Skeletal muscle cell (primary cell): ENCODE results near the gene MYO15B.

Experiments
- DNase-seq: peaks from one replicate; pipeline ENCODE4 v3.0.0-alpha.2; 2010; ENCODE audit warnings: low read depth
- H3K4me3 ChIP-seq: 2 replicates; pipeline ENCODE4 v1.5.1; 2011; ENCODE audit warnings: low read depth, mild to moderate bottlenecking, control low read depth, low read length, moderate library complexity

MYO15B gene

GRCh38 chr17:75587675-75588595, at the start of gene MYO15B:
Gene MYO15B, plus strand, starts transcription at chr17:75587800. Its CDS starts 258 bp downstream, at chr17:75588058.
- DNase-seq = no peak
- H3K4me3 ChIP-seq = peak within 1 kb of the TSS; percentile 50

- no peak overlapping the region for H3K4me3 ChIP-seq
- DNase-seq = no peak
These were observed 47.5 kb upstream of the MYO15B start for GRCh38 chr17:75539967-75540729.

DNA sequence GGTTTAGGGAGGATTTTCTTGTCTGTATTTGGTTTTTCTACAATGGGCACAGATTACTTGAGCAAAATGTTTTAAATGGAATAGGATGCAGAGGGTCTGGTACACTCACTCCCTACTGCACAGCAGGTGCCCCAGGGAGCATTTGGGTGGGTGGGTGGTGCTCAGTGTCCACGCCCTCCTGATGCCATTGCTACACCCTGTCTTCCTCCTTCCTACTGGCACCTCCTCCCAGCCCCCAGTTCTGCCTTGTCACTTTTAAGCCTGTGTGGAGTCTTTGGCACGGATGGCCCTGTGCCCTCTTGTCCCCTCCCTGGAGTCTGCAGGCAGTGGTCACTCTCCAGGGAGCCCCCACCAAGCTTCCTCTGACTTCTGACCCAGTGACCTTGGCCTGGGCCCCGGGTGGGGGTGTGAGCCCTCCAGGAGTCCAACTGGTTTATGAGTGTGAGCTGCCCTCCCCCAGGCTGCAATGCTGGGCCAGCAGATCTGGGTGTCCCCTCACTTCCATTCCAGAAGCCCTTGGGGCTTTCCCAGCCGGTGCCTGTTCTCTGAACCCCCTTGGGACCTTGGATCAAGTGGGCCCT, 46.6 kb upstream of the MYO15B start:
- no peak for DNase-seq

GRCh38 chr17:75542229-75542628, 45.4 kb upstream of the MYO15B start:
- H3K4me3 ChIP-seq = no peak overlapping the region
- DNase-seq = no peak

More for the DNA sequence above, 46.6 kb upstream of the MYO15B start:
- no peak overlapping the region for H3K4me3 ChIP-seq

DNA sequence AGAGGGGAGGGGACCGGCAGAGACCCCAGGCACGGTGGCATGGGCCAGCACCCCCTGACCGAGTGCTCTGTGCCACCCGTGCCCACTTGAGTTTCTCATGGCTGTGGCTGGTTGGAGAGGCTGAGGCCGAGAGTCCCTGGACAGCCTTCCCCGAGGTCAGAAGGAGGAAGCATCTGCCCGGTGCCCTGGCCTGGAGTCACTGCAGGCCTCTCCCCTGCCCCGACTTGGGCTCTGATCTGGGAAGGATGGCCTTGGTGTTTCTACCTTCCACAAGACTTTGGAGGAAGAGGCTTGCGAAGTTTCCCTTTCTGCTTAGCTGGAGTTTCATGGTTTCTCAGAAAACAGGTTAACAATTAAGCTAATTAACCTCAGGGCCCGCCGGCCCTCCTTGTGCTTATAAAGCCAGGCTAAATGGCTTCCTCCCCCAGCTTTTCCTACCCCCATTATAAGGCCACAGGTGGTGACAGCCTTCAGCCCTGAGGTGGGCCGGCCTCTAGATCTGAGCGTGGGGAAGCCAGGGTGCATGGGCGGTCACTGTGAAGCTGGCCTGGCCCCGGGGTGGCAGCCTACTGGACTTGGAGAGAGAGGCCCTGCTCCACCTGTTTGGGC, 44.8 kb upstream of the MYO15B start:
- no peak overlapping the region for H3K4me3 ChIP-seq
- no peak for DNase-seq

- DNase-seq = no peak
- no peak overlapping the region for H3K4me3 ChIP-seq
These were observed 43.4 kb upstream of the MYO15B start for GRCh38 chr17:75544250-75544649.

DNA sequence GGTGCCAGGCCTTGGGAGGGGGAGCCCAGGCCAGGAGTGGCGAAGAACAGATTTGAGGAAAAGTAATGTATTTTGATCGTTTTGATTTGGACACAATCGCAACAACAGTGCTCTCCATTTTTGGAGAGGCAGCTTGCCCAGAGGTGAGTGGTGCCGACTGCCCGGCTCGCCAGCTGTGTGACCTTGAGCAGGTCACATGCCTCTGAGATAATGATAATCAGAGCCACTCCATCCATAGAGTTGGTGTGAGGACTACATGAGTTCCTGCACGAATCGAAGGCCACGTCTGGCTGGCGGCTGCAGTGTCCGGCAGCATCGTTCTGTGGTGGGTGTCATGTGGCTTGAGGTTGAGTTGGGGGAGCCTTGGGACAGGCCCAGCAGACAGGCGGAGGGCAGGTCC, 41.4 kb upstream of the MYO15B start:
- H3K4me3 ChIP-seq = no peak overlapping the region
- DNase-seq = no peak

DNA sequence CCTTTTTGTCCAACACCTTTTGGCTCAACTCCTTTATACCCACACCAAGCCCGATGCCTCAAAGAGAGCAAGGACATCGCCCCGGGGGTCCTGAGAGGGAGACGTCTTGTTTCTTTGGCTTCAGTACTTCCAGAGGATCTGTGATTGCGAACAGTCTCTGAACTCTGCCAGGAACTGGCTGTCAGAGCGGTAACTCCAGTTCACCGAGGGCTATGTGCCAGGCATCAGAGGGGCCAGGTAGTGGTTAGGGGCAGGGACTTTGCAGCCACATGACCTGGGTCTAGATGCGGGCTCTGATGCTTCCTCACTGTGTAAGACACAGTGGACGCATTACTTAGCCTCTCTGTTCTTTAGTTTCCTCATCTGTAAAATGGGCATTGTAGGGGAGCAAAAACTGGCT, 40.5 kb upstream of the MYO15B start:
- no peak overlapping the region for H3K4me3 ChIP-seq

DNA sequence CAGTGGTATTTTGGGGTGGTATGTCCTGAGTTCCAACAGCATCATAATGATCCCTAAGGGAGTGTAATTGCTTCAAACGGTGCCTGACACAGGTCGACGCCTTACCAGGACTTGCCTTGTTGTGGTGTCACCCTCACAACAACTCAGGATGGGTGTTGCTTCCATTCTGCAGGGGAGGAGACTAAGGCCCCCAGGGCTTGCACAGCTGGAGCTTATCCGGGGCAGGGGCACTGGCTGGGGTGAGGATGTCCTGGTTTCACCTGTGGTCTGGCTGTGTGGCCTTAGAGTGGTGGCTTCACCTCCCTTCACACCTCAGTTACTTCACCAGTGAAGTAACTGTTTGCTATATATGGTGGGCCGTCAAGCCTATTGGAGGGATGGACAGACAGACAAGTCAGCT, 38.8 kb upstream of the MYO15B start:
- no peak overlapping the region for H3K4me3 ChIP-seq
- no peak for DNase-seq

More for the DNA sequence above, 40.5 kb upstream of the MYO15B start:
- no peak for DNase-seq

DNA sequence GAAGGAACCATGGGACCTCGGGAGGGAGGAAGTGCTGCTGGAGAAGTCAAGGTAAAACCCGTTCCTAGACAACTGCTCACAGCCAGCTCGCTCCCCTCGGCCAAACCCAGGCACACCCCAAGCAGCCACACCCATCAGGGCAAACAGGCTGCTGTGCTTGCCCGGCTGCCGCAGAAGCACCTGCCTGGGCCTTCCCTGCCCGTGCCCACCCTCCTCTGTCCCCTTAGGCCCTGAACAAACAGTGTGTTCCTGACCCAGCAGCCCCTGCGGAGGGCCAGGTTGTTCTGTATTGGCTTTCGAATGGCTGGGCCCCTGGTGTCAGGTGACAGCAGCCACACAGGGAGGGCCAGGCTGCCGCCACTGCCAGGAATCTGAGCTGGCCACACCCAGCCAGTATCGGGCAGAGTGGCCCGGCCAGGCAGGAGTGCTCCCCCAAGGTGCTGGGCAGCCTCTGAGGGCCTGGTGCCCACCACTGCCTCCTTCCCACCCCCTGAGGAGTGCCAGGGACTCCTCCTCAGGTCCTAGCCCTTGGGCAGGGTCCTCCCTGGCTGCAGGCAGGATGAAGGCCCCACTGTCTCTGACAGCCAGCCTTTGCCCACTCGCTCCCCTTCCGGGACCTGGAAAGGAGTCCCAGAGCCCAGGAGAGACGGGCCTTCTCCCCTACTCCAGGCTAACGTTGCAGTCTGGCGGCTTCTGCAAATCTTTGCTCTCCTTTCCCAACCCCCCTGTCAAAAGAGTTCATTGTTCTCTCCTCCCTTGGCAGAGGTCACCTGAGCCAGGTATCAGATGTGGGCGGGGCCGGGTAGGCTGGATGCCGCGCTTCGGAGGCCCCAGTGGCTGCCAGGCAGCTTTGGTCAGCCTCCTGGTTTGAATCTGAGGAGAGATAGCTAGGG, 38.1 kb upstream of the MYO15B start:
- no peak overlapping the region for H3K4me3 ChIP-seq
- DNase-seq = no peak

- no peak overlapping the region for H3K4me3 ChIP-seq
- no peak for DNase-seq
These were observed 37.5 kb upstream of the MYO15B start for GRCh38 chr17:75550139-75550465.

DNA sequence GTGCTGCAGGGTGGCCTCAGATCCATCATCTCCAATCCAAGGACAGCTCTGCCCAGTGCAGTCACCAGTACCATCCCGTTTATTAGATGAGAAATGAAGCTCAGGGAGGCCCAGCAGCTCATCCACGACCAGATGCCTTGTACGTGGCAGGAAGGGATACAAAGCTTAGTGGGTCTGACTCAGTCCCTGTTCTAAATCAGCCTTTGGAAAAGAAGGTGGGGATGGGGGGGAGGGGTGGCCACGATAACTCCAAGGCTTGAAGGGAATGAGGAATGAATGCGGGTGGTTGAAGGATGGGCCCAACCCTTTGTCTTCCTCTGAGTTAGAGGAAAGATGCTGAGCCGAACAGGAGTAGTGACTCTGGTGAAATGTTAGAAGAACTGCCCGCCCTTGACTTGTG, 36.3 kb upstream of the MYO15B start:
- no peak overlapping the region for H3K4me3 ChIP-seq
- no peak for DNase-seq

- no peak for DNase-seq
- H3K4me3 ChIP-seq = no peak overlapping the region
These were observed 34.9 kb upstream of the MYO15B start for GRCh38 chr17:75552425-75553294.

GRCh38 chr17:75553295-75554110, 34.1 kb upstream of the MYO15B start:
- no peak overlapping the region for H3K4me3 ChIP-seq
- DNase-seq = no peak

DNA sequence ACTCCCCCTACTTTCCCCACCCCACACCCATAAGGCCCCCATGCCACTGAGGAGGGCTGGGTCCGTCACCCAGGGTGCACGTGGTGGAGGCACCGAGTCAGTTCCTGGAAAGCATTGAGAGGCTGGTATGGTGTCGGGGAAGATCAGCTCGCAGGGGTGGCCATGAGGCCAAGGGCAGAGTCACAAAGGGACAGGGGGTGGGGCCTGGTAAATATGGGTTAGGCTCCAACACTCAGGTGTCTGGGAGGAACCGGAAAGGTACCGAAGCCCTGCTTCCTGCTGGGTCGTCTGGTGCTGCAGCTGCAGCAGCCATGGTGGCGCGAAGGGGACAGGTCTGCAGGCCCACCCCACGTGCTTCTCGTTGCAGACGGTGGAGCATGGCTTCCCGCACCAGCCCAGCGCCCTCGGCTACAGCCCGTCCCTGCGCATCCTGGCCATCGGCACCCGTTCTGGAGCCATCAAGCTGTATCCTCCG, 31.9 kb upstream of the MYO15B start:
- H3K4me3 ChIP-seq = no peak overlapping the region
- DNase-seq = no peak

- H3K4me3 ChIP-seq = no peak overlapping the region
- no peak for DNase-seq
These were observed 30.3 kb upstream of the MYO15B start for GRCh38 chr17:75557075-75557851.
